Stimulated activated CD4-positive, alpha-beta T cell treated with anti-CD3 and anti-CD28 coated beads, Interleukin-12 subunit alpha, Interleukin-12 subunit beta, amount 100 ng/mL, for 48 hours (primary cell): Measurements from ENCODE around the gene GFER.
"Not testable (repeated sequence)": the region's sequence is repeated elsewhere in the genome, so short reads cannot be mapped to it uniquely, and the experiment has no call there.

Experiments used
- DNase-seq, 3 donors: peaks; one replicate each; pipeline ENCODE4 v3.0.0-alpha.2; 2020; ENCODE audit warnings: low read depth in 2 of 3, low spot score in 1 of 3

The GFER gene

DNA sequence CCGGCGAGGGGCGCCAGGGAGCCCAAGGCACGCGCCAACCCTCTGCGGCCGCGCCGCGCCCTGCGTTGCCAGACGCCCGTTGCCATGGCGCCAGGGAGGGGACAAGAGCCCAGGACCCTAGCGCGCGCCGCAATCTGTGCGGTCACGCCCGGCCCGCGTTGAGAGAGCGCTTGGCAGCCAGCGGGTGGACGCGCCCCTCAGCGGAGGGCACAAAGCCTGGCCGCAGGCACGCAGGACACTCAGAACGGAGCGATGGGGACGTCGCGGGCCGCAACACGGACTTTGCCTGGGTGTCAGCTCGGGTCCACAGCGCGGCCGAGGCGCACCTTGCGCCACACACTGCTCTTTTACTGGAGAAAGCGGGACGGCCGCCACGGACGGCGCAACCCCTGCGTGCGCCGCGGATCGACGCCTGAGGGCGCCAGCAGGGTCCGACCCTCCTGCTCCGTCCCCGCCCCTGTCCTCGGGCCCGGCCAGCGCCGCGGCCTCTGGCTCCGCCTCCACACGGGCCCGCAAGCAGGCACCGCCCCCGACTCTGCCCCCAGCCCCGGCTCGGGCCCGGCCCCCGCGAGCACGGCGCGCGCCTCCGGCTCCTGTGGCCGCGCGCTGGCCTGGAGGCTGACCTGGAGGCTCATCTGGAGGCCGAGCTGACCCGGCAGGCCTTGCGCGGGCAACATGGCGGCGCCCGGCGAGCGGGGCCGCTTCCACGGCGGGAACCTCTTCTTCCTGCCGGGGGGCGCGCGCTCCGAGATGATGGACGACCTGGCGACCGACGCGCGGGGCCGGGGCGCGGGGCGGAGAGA, at the start of gene GFER:
GFER (plus strand) TSS at position 650 of the 803 bp plus-strand sequence; CDS start at position 676, 26 bp downstream.
- peak; percentile 54 to 76 (median 55) for DNase-seq

DNA sequence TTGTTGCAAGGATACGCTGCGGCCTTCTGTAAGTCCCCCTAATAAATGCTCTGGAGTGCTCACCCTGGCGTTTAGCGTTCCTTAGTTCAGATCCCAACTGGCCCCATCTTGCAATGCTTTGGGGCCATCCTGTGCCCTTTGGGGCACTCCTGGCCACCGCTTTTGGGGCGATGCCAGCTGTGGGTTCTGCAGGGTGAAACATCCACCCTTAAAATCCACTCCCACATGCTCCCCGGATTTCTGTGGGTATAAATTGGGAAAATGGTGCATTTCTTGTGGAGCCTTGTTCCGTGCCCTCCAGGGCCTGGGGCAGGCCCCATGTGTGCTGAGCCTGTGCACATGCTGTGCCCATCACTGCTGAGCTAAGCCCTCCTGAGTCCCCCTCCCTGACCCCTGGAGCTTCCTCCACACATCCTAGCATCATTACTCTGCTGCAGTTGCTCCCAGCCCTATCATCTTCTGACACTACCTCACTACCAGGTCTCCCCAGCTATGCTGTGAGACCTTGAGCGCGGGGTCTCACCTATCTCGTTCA, 47.0 kb upstream of the GFER start:
- DNase-seq: no peak

DNA sequence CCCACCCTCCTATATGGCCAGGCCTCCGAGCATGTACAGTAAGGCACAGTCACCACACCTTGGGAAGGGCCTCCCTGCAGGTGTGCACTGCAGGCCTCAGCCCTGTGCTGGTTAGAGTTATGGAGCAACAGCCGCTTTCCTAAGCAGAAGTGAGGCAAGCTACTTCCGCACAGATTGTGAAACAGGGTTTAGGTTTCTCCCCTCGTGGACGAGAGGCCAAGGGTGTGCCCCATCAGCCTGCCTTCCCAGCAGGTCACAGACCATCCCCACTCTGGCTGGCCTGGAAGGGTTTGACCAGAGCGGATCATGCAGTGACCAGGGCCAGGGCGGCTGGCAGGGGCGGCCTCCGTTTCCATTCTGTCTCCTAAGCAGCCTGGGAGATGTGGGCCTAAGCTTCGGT, 45.7 kb upstream of the GFER start:
- no peak for DNase-seq

DNA sequence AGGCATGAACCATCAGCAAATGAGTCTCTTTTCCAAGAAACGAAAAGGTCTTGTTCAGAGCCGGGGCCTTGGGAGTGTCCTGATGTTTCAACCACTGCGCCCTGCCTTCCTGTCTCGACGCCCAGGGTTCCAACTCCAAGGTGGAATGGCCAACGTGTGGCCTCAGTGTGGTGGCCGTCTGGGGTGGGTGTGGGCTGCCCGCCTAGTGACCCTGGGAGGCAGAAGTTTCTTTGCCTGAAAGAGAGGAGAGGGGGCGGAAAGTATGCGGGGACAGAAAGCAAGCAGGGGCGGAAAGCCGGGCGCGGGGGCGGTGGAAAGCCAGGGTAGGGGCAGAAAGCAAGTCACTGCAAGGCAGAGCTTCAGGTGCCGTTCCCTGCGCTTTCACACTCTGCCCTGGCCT, 45.1 kb upstream of the GFER start:
- DNase-seq: no peak

DNA sequence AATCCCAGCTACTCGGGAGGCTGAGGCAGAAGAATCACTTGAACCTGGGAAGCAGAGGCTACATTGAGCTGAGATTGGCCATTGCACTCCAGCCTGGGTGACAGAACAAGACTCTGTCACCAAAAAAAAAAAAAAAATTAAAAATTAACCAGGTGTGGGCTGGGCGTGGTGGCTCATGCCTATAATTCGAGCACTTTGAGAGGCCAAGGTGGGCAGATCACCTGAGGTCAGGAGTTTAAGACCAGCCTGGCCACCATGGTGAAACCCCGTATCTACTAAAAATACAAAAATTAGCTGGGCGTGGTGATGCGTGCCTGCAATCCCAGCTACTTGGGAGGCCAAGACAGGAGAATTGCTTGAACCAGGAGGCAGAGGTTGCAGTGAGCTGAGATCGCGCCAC, 44.2 kb upstream of the GFER start:
- DNase-seq: not testable (repeated sequence)

DNA sequence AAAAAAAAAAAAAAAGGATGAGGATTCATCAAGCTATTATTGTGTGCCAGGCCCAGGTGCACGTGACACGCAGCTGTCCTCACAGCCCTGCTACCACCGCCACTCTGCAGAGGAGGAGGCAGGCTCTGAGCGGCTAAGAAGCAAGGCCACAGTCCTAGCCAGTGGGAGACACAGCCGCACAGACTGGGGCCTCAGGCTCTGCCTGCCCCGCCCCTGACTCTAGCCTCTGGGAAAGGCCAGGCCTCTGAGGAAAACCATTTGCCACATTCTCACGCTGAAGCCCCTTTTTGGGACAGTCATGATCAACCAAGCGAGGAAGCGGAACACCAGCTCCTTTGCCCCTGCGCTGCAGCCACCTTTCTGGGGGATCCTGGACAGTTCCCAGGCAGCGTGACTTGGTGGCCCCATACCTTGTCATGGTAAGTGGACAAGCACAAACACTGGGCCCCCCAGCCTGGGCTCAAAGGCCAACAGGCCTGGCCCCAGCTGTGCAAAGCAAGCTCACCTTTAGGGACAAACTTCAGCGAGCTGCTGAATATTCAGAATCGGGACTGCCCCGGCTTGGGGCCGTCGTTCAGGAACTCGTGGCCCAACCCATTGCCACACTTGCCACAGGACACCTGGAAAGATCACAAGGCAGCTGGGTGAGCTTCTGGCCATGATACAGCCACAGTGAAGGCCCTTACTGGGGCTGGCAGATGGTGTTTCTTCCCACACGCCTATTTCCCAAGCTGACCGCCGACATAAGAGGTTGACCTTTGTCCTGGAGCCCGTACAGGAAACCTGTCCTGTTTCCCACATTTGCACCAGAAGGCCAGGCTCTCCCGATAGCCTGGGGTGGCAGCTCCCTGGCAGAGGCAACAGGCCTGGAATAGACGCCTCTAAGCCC, 43.5 kb upstream of the GFER start:
- no peak for DNase-seq

DNA sequence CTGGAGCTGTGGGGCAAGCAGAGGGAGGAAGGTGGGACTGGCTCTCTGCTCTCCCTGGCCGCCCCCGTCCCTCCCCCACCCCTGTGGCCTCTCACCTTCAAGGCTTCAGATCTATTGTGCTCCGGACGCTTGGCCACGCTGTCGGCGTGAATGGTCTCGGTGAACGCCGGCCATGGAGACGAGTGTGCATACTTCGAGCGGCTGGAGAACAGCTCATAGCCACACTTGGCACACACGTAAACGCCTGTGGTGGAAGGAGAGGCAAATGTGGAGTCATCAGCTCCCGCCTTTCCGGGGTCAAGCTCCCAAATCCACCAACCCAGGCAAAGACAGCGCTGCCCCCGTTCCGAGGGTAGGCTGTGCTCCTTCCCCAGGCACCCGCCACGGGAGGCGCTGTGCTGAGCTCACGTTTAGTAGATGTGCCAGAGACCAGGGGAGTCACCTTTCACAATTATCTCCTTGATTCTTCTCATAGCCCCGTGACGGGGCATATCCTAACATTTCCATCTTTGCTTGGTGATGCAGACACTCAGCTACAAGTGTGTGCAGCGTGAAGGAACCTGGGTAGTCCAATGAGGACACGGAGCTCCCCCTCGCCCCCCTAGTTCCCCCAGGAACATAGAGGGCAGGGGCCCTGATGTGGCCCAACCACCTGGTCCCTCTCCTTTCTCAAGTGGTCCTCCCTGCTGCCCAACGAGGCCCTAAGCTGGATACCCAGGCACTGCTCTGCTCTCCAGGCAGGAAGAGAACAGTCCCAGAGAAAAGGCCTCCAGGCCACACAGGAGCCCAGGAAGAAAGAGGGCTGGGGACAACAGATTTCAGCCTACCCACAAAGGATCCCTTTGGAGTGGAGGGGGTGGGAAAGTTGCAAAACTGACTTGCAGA, 42.6 kb upstream of the GFER start:
- no peak for DNase-seq

DNA sequence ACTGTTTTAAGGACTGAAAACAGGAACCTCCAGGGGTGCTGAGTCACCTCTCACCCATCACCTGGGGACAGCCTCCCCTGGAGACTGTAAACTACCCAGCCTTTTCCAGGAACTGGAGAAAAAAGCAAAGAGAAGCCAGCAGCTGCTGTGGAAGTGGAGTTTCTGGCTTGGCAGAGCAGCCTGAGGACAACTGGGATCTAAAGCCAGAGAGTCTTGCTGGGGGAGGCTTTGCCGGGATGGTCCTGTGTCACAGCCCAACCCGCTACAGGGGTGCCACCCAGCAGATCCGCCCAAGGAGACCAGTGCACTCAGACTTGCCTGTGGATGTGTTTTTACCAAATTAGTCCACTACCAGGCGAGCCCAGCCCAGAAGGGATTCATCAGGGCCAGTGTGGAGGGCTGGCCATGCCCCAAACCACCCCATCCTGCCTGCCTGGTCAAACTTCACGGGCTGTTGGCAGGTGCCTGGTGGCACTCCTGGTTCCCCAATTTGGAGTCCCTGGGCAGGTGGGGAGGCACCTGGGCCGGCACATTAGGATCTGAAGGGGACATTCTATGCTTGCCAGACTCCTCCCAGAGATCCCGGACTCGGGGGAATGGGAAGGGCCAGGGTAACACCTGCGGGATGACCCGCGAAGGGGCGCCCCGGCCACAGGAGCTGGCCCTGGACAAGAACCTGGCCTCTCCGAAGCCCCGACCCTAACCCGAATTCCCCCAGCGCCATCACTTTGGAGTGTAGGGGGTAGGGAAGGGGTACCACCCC, 41.8 kb upstream of the GFER start:
- DNase-seq: no peak

DNA sequence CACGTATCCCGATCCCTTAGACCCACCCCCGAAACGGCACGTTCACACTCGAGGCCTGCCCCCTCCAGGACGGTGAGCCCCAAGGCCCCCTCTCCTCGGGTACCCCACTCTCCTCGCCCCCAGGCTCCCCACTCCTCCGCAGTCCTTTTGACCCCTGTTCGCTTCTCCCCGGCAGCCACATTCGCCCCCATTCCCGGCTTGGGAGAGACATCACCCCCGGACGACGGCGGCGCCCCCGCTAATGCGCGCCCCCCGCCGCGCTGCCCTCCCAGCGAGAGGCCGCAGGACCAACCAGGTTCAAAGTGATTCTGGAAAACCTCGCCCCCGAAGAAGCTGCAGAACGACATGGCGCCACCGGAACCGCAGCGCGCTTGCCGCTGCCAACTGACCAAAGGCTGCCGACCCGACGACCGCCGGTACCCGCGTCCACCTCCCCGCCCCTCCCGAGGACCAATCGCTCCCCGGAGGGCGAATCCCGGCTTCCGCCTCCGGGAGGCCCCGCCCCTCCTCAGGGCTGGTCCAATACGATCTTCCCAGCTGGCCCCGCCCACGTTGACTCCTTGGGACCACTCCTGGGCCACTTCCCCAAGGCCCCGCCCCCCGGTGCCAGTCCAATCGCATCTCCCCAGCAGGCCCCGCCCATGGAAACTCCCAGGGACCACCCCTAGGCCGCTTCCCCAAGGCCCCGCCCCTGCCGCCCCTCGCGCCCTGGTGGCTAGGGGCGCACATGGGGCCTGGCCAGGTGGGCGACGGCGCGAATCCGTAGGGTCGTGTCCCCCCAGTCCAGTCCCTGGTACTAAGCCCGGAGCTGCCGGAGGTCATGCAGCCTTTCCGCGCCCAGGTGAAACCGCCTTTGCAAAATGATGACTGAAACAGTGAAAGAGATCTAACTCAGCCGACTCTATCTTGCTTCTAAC, 40.9 kb upstream of the GFER start, which contains the start of gene MSRB1:
MSRB1 (minus strand) TSS at position 390 of the 917 bp plus-strand sequence; CDS start at position 347, 43 bp downstream.
- DNase-seq: peak; percentile 99 to 100 (median 99)

DNA sequence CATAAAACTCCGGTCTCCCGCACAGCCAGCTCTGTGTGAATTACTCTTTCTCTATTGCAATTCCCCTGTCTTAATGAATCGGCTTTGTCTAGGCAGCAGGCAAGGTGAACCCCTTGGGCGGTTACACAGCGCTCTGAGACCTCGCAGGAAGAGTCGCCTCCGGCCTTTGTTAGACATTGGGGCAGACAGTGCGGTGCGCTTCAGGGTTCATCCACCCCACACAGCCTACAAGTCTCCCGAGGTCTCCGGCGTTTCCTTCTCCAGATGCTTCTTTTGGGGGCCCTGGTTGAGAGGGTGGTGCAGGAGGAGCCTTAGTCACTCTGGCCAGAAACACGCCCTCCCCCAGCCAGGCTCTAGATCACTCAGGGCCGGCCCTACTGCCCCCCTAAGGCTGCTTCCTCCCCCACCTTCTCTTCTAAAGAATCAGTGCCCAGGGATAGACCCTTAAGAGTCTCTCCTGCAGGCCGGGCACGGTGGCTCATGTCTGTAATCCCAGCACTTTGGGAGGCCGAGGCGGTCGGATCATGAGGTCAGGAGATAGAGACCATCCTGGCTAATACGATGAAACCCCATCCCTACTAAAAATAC, 39.3 kb upstream of the GFER start:
- no peak for DNase-seq

DNA sequence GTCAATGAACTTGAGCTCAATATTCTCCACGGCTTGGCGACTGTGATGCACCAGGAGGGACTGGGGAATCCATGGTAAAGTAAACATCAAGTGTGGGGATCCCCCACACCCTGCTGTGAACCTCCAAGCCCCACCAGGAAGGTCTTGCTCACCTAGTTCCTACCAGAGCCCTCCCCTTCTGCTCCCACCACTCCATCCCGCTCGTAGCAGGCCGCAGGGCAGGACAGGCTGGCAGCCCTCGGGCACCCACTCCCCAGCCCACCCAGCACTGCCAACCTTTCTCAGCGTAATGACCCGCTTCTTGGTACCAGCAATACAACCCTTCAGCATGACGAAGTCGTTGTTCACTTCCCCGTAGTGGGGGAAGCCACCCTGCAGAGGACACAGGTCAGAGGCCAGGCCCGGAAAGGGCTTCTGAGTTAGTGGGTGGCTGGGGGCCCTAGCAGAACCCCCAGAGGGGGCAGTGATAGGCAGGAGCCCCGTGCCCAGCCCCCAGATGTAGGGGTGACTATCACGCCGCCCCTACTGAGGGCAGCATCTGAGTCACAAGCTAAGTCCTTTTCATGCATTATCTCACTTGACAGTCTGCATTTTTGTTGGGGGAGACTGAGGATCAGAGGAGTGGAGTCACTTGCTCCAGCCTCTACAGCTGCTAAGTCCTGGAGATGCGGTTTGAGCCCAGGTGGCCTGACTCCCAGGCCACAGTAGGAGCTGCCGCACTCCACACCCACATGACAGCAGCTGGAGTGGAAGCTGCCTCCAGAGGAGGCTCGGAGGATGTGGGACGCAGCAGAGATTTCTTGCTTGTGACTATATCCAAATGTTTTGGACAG, 38.2 kb upstream of the GFER start:
- no peak for DNase-seq

DNA sequence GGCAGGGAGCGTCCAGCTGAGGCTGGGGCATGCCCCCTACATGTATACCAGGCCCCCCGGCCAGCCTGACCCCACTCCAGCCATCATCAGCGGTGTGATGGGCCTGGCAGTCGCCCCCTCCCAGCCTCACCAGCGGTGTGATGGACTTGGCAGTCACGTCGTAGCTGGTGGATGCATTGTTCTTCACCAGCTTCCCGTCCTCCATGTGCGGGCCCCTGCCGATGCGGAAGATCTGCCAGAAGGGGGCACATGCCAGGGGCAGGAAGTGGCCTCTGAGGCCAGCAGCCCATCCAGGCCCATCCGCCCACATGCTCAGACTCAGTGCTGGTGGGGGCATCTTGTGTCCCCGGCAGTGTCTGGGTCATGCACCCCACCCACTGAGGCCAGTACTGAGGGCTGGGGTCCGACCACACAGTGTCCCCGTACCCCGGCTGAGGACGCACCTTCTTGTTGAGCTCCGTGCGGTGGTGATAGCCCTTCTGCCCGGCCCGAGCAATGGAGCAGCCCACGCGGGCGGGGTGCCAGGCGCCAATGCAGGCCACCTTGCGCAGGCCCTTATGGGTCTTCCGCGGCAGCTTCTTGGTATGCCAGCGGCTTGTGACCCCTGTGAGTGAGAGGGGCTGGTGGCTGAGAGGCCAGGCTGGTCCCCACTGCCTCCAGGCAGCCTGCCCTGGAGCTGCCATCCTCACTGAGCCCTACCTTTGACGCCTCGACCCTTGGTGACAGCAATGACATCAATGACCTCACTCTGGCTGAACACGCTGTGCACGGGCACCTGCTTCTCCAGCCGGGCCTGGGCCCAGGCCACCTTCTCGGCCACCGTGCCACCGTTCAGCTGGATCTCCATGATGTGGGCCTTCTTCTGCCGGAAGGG, 37.3 kb upstream of the GFER start:
- DNase-seq: no peak

DNA sequence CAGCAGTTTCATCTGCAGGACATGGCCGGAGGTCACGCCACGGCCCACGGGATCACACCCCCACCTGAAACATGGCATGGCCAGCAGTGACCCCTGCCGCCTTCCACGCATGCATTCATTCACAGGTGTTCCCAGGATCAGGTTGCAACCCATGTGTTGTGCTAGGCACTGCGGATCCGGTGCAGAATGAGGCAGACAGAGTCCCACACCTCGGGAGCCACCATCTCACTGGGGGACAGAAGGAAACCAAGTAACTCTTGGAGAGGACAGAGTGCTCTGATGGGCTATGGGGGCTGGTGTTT, 36.7 kb upstream of the GFER start:
- DNase-seq: no peak

DNA sequence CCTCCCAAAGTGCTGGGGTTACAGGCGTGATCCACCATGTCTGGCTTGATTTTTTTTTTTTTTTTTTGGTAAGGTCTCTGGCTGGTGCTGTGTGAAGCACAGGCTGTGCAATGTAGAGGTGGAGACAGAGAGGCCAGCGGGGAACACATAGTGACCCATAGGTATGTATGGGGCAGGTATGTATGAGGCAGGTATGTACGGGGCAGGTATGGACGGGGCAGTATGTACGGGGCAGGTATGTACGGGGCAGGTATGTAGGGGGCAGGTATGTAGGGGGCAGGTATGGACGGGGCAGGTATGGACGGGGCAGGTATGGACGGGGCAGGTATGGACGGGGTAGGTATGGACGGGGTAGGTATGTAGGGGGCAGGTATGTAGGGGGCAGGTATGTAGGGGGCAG, 34.5 kb upstream of the GFER start:
- no peak for DNase-seq

DNA sequence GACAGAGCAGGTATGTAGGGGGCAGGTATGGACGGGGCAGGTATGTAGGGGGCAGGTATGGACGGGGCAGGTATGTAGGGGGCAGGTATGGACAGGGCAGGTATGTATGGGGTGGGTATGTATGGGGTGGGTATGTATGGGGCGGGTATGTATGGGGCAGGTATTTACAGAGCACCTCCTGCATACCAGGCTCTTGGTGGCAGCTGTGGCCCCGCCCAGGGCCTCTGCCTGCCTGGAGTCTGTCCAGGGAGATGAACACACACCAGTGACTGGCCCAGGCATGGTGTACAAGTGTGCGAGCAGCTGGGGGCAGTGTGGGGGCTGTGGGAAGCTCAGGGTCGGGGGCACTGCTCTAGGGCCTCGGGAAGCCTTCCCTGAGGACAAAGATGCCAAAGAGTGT, 33.9 kb upstream of the GFER start:
- no peak for DNase-seq

DNA sequence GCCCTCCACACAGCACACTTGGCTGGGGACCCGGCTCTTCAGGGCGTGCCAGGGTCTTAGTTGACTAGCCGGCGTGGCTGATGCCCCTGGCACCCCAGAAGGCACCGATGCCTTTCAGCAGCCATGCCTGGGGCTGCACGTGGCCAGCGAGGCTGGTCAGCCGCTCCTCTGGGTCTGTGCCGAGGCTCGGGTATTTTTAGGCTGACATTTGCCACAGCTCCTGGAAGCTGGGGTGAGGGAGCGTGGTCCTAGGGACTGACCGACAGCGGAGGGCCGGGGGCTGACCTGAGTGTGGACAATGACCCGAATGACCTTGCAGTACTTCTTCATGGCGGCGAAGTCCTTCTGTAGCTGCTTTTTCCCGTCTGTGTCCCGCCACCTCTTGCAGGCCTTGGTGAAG, 33.4 kb upstream of the GFER start:
- DNase-seq: no peak

DNA sequence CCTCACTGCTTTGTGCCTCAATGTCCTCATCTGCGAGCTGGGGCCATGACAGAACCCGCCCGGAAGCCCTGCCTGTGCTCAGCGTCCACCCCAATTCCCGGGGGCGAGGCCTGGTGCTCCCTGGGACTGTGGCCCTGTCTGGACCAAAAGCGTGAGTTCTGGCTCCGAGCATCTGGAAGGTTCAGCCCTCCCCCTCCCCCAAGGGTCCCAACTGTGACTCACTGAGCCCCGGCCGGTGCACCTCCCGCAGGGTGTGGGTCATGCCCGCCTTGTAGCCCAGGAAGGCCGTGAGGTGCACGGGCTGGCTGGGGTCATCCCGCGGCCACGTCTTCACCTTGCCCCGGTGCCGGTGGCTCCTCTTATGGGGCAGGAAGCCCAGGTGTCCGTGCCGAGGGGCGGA, 30.3 kb upstream of the GFER start:
- DNase-seq: no peak
